Measurements from ENCODE around the gene SLC9A3.

Gene SLC9A3

DNA sequence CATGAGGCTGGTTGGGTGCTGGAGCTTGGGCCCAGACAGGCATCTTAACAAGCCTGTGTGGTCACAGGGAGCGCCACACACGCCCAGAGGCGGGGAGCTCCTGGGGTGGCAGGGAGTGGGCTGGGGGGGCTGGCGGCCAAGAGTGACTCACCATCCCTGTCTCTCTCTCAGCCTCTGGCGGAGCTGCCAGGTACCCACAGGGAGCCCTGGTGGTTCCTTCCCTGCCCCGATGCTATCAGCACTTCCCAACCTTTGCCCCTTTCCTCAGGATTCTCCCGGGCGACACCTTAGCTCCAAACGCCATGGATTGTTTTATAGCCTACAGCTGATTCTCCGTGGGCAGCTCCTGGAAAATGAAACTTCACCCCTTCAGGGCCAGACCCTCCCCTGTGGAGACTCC lies 5.5 kb downstream of the SLC9A3 start:
- TF ChIP-seq, protein P1, sequence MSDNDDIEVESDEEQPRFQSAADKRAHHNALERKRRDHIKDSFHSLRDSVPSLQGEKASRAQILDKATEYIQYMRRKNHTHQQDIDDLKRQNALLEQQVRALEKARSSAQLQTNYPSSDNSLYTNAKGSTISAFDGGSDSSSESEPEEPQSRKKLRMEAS (IDR thresholded peaks at IDR 0.05): 0 out of 2 replicates have a peak, but pooled peaks have one; percentile 26
- TF ChIP-seq NFIC (IDR thresholded peaks at IDR 0.05) (peak; percentile 71), FOXM1 (IDR thresholded peaks at IDR 0.05; ENCODE audit: borderline replicate concordance, low read depth) (no peak), ZBTB7A (IDR thresholded peaks at IDR 0.05; ENCODE audit: low read depth) (peak; percentile 62; the same call in 1 of the 2 replicates), EP300 (IDR thresholded peaks at IDR 0.05; ENCODE audit: borderline replicate concordance) (peak; percentile 29; the same call in 1 of the 2 replicates), TCF12 (IDR thresholded peaks at IDR 0.05; ENCODE audit: low read depth) (peak; percentile 68)
- TF ChIP-seq, protein P2, sequence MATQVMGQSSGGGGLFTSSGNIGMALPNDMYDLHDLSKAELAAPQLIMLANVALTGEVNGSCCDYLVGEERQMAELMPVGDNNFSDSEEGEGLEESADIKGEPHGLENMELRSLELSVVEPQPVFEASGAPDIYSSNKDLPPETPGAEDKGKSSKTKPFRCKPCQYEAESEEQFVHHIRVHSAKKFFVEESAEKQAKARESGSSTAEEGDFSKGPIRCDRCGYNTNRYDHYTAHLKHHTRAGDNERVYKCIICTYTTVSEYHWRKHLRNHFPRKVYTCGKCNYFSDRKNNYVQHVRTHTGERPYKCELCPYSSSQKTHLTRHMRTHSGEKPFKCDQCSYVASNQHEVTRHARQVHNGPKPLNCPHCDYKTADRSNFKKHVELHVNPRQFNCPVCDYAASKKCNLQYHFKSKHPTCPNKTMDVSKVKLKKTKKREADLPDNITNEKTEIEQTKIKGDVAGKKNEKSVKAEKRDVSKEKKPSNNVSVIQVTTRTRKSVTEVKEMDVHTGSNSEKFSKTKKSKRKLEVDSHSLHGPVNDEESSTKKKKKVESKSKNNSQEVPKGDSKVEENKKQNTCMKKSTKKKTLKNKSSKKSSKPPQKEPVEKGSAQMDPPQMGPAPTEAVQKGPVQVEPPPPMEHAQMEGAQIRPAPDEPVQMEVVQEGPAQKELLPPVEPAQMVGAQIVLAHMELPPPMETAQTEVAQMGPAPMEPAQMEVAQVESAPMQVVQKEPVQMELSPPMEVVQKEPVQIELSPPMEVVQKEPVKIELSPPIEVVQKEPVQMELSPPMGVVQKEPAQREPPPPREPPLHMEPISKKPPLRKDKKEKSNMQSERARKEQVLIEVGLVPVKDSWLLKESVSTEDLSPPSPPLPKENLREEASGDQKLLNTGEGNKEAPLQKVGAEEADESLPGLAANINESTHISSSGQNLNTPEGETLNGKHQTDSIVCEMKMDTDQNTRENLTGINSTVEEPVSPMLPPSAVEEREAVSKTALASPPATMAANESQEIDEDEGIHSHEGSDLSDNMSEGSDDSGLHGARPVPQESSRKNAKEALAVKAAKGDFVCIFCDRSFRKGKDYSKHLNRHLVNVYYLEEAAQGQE (IDR thresholded peaks at IDR 0.05; ENCODE audit: low read depth): no peak

DNA sequence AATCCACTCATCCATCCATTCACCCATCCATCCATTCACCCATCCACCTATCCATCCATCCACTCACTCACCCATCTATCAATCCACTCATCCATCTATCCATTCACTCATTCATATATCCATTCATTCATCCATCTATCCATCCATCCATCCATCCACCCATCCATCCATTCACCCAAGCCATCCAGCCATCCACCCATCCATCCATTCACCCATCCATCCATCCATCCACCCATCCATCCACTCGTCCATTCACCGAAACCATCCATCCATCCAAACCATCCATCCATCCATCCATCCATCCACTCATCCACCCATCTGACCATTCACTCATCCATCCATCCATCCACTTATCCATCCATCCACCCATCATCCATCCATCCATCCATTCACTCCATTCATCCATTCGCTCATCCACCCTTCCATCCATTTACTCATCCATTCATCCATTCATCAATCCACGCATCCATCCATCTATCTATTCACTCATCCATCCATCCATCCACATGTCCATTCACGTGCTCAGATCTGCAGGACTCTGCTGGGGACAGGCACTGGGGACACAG lies 6.6 kb downstream of the SLC9A3 start:
- no peak for TF ChIP-seq FOXM1 (IDR thresholded peaks at IDR 0.05; ENCODE audit: borderline replicate concordance, low read depth)
- TF ChIP-seq, protein P1 (IDR thresholded peaks at IDR 0.05): no peak
- no peak for TF ChIP-seq TEAD4 (IDR thresholded peaks at IDR 0.05)
- TF ChIP-seq ZBTB7A (IDR thresholded peaks at IDR 0.05; ENCODE audit: low read depth): no peak
- TF ChIP-seq TAF1 (IDR thresholded peaks at IDR 0.05; ENCODE audit: low read depth): no peak

DNA sequence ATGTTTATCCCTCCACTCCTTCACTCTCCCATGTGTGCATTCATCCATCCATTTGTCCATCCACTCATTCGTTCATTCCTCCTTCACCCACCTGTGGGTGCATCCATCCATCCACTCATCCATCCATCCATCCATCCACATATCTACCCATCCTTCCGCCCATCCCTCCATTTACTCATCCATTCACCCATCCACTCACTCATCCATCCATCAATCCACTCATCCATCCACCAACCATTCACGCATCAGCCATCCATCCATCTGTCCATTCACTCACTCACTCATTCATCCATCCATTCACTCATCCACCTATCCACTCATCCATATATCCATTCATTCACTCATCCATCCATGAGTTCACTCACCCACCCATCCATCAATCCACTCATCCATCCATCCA lies 7.3 kb downstream of the SLC9A3 start:
- no peak for TF ChIP-seq NFIC (IDR thresholded peaks at IDR 0.05)
- TF ChIP-seq FOXM1 (IDR thresholded peaks at IDR 0.05; ENCODE audit: borderline replicate concordance, low read depth): no peak
- no peak for TF ChIP-seq EP300 (IDR thresholded peaks at IDR 0.05; ENCODE audit: borderline replicate concordance)
- no peak for TF ChIP-seq CREB1 (IDR thresholded peaks at IDR 0.05; ENCODE audit: low read depth)
- TF ChIP-seq TCF12 (IDR thresholded peaks at IDR 0.05; ENCODE audit: low read depth): no peak
- no peak for TF ChIP-seq TEAD4 (IDR thresholded peaks at IDR 0.05)
- TF ChIP-seq, protein P1 (IDR thresholded peaks at IDR 0.05): no peak
- TF ChIP-seq TAF1 (IDR thresholded peaks at IDR 0.05; ENCODE audit: low read depth): no peak

DNA sequence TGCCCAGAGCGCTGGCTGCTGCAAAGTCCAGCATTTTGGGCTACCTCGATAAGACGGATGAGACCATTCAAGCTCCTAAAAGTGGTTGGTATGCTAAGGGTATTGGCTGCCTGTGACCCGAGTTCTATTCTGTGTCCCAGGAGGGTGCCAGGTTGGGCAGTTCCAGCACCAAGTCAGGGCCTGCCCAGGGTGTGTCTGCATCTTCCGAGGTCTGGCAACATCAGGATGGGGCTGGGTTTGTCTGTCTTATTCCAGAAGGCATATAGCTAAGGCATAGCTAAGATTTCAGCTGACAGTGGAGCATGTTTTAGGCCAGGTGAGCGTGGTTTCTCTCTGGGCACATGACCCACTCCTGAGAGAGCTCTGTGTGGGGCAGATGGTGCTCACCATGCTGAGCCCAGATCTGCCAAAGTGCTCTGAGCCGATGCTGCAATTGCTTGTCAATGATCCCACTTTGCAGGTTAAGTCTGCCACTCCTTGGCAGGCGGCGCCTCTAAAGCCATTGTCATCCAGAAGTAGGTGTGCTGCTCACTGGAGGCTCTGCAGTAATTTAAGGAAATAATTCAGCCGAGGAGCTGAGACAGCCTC lies 7.8 kb downstream of the SLC9A3 start:
- TF ChIP-seq, protein P1 (IDR thresholded peaks at IDR 0.05): no peak
- no peak for TF ChIP-seq TAF1 (IDR thresholded peaks at IDR 0.05; ENCODE audit: low read depth)
- TF ChIP-seq TCF12 (IDR thresholded peaks at IDR 0.05; ENCODE audit: low read depth): no peak
- TF ChIP-seq EGR1 (IDR thresholded peaks at IDR 0.05): no peak
- TF ChIP-seq, protein P2 (IDR thresholded peaks at IDR 0.05; ENCODE audit: low read depth): no peak
- TF ChIP-seq YY1 (IDR thresholded peaks at IDR 0.05; ENCODE audit: low read depth): no peak
- TF ChIP-seq USF1 (IDR thresholded peaks at IDR 0.05): no peak
- TF ChIP-seq NFIC (IDR thresholded peaks at IDR 0.05): no peak
- no peak for TF ChIP-seq EP300 (IDR thresholded peaks at IDR 0.05; ENCODE audit: borderline replicate concordance)
- no peak for TF ChIP-seq CEBPB (IDR thresholded peaks at IDR 0.05)
- TF ChIP-seq CREB1 (IDR thresholded peaks at IDR 0.05; ENCODE audit: low read depth): no peak

- TF ChIP-seq RAD21 (IDR thresholded peaks at IDR 0.05; ENCODE audit: low read depth): no peak
- TF ChIP-seq EGR1 (IDR thresholded peaks at IDR 0.05): 0 out of 2 replicates have a peak, but pooled peaks have one; percentile 13
Measured at GRCh38 chr5:515273-515836, 8.9 kb downstream of the SLC9A3 start.

DNA sequence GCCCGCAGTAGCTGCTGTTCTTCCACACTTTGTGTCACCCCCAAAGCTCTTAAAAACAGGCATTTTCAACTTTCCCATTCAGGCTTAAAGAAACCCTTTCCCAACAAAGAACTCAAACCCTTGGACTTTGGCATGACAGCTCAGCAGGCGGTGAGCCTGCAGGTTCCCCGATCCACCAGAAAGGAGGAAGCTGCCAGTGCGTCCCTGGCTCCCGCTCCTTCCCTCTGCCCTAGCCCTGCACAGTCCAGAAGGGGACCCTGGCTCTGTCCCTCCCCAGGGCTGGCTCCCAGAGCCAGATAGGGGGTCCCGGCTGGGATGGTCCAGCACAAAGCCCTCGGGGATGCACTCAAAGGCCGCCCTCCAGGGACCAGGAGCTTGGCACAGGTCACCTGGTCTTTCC lies 9.6 kb downstream of the SLC9A3 start:
- no peak for TF ChIP-seq TEAD4 (IDR thresholded peaks at IDR 0.05)
- TF ChIP-seq TCF12 (IDR thresholded peaks at IDR 0.05; ENCODE audit: low read depth): no peak
- no peak for TF ChIP-seq YY1 (IDR thresholded peaks at IDR 0.05; ENCODE audit: low read depth)
- no peak for TF ChIP-seq TAF1 (IDR thresholded peaks at IDR 0.05; ENCODE audit: low read depth)
- TF ChIP-seq EGR1 (IDR thresholded peaks at IDR 0.05): no peak
- no peak for TF ChIP-seq RAD21 (IDR thresholded peaks at IDR 0.05; ENCODE audit: low read depth)
- no peak for TF ChIP-seq ZBTB7A (IDR thresholded peaks at IDR 0.05; ENCODE audit: low read depth)
- no peak for TF ChIP-seq CREB1 (IDR thresholded peaks at IDR 0.05; ENCODE audit: low read depth)
- TF ChIP-seq NFIC (IDR thresholded peaks at IDR 0.05): no peak
- TF ChIP-seq EP300 (IDR thresholded peaks at IDR 0.05; ENCODE audit: borderline replicate concordance): no peak
- no peak for TF ChIP-seq FOXM1 (IDR thresholded peaks at IDR 0.05; ENCODE audit: borderline replicate concordance, low read depth)
- TF ChIP-seq USF1 (IDR thresholded peaks at IDR 0.05): no peak

All from Ishikawa (cell line).